Astrocyte (in vitro differentiated cells and primary cell): ENCODE results near the gene CREBL2. TPM values are rescaled to one million over a fixed set of nuclear protein-coding genes. Genes with fewer than 3 reads are reported as not detected.
"Not testable (repeated sequence)": the region's sequence is repeated elsewhere in the genome, so short reads cannot be mapped to it uniquely, and the experiment has no call there.

ENCODE experiments used
- DNase-seq: peaks from one replicate; pipeline ENCODE4 v3.0.0-alpha.2; 2010; ENCODE audit warnings: low read depth
- FAIRE-seq: peaks from 2 replicates; lab custom pipeline; 2011; peaks lifted over from hg19 to GRCh38; lab: Jason Lieb, UNC
- H2AFZ ChIP-seq: 2 replicates; pipeline ENCODE4 v1.6.0; 2012; ENCODE audit warnings: low read depth, low read length, inconsistent platforms
- H3K27ac ChIP-seq: 2 replicates; pipeline ENCODE4 v1.5.1; 2011; ENCODE audit warnings: low read depth, low read length, inconsistent platforms
- H3K27me3 ChIP-seq: 2 replicates; pipeline ENCODE4 v1.6.0; 2011; ENCODE audit warnings: low read length, inconsistent platforms; ENCODE audit not compliant: insufficient read depth
- H3K36me3 ChIP-seq: 2 replicates; pipeline ENCODE4 v1.5.1; 2011; ENCODE audit warnings: low read length, inconsistent platforms; ENCODE audit not compliant: insufficient read depth
- H3K4me1 ChIP-seq: 2 replicates; pipeline ENCODE4 v1.5.1; 2011; ENCODE audit warnings: low read length, inconsistent platforms; ENCODE audit not compliant: insufficient read depth
- H3K4me2 ChIP-seq: 2 replicates; pipeline ENCODE4 v1.6.0; 2012; ENCODE audit warnings: low read length, inconsistent platforms
- H3K4me3 ChIP-seq: 2 replicates; pipeline ENCODE4 v1.5.1; 2011; ENCODE audit warnings: low read depth, mild to moderate bottlenecking, low read length, inconsistent platforms; ENCODE audit not compliant: insufficient read depth
- H3K79me2 ChIP-seq: 2 replicates; pipeline ENCODE4 v1.6.0; 2012; ENCODE audit warnings: mild to moderate bottlenecking, low read length, inconsistent platforms; ENCODE audit not compliant: insufficient read depth
- H3K9ac ChIP-seq: 2 replicates; pipeline ENCODE4 v1.6.0; 2012; ENCODE audit warnings: mild to moderate bottlenecking, low read length, inconsistent platforms
- H3K9me3 ChIP-seq: 2 replicates; pipeline ENCODE4 v1.5.1; 2012; ENCODE audit warnings: low read depth, mild to moderate bottlenecking, low read length, inconsistent platforms; ENCODE audit not compliant: insufficient read depth
- H4K20me1 ChIP-seq: 2 replicates; pipeline ENCODE4 v1.6.0; 2012; ENCODE audit warnings: low read length, inconsistent platforms; ENCODE audit not compliant: insufficient read depth
- H3K27ac Mint-ChIP-seq: one replicate; pipeline ENCODE4 v1.8.0; 2021; ENCODE audit warnings: mild to moderate bottlenecking, mixed read lengths; ENCODE audit not compliant: unreplicated experiment
- H3K27me3 Mint-ChIP-seq: one replicate; pipeline ENCODE4 v1.8.0; 2021; ENCODE audit warnings: low read depth, mixed read lengths; ENCODE audit not compliant: unreplicated experiment
- H3K36me3 Mint-ChIP-seq: one replicate; pipeline ENCODE4 v1.8.0; 2021; ENCODE audit warnings: low read depth, mixed read lengths; ENCODE audit not compliant: unreplicated experiment
- H3K4me1 Mint-ChIP-seq: one replicate; pipeline ENCODE4 v1.8.0; 2021; ENCODE audit warnings: low read depth, mixed read lengths; ENCODE audit not compliant: unreplicated experiment
- H3K4me3 Mint-ChIP-seq: one replicate; pipeline ENCODE4 v1.8.0; 2021; ENCODE audit warnings: mild to moderate bottlenecking, moderate library complexity, mixed read lengths; ENCODE audit not compliant: unreplicated experiment
- H3K9me3 Mint-ChIP-seq: one replicate; pipeline ENCODE4 v1.8.0; 2021; ENCODE audit warnings: mild to moderate bottlenecking, mixed read lengths; ENCODE audit not compliant: unreplicated experiment
- EZH2 ChIP-seq: IDR thresholded peaks from 2 replicates; pipeline ENCODE4 v1.6.1; 2012; ENCODE audit warnings: mild to moderate bottlenecking, low read length, inconsistent platforms; ENCODE audit not compliant: insufficient read depth
- total RNA-seq: library from RNA; stranded (reverse); gene quantifications from 2 replicates; pipeline ENCODE4 v1.2.1, GENCODE V29; 2021
- TF ChIP-seq, protein P1 (sequence below): IDR thresholded peaks from 2 replicates; pipeline ENCODE4 v1.5.1; 2011; ENCODE audit warnings: low read depth, mild to moderate bottlenecking, inconsistent platforms, low read length, moderate library complexity; ENCODE audit not compliant: insufficient read depth

CREBL2 gene
- total RNA-seq, 1 donor from 2014 or later = 14.8 TPM

DNA sequence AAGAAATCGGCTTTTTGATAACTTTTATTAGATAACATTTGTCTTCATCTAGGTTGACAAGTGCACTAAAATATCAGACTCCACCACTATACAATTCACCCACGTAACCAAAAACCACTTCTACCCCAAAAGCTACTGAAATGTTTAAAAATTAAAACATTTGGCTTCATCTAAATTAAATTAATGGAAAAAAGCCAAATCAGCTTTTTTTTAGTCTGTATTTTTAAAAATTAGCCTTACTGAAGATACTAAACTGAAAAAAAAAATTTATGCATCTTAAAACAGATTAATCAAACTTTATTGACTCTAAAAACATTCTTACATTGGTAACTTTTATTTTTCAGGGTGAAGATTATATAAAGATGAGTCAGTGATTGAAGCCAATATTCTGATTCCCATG lies 30.0 kb downstream of the CREBL2 start:
- H3K4me1 Mint-ChIP-seq = no peaks in the 10 kb centered on the region
- H3K36me3 Mint-ChIP-seq = peaks cover 32% of the 10 kb centered on the region
- no peak overlapping the region for H3K4me3 Mint-ChIP-seq
- Histone ChIP-seq H2AFZ (no peak overlapping the region), H3K36me3 (peaks cover 6% of the 10 kb centered on the region), H3K4me3 (no peak overlapping the region), H3K4me1 (peaks cover 12% of the 10 kb centered on the region), H3K4me2 (no peak overlapping the region), H3K27ac (no peak overlapping the region), H4K20me1 (no peaks in the 10 kb centered on the region), H3K9me3 (peaks cover 2% of the 10 kb centered on the region), H3K9ac (no peak overlapping the region), H3K27me3 (no peaks in the 10 kb centered on the region), H3K79me2 (no peaks in the 10 kb centered on the region)
- no peak for FAIRE-seq
- no peak overlapping the region for H3K27ac Mint-ChIP-seq
- TF ChIP-seq, protein P1, sequence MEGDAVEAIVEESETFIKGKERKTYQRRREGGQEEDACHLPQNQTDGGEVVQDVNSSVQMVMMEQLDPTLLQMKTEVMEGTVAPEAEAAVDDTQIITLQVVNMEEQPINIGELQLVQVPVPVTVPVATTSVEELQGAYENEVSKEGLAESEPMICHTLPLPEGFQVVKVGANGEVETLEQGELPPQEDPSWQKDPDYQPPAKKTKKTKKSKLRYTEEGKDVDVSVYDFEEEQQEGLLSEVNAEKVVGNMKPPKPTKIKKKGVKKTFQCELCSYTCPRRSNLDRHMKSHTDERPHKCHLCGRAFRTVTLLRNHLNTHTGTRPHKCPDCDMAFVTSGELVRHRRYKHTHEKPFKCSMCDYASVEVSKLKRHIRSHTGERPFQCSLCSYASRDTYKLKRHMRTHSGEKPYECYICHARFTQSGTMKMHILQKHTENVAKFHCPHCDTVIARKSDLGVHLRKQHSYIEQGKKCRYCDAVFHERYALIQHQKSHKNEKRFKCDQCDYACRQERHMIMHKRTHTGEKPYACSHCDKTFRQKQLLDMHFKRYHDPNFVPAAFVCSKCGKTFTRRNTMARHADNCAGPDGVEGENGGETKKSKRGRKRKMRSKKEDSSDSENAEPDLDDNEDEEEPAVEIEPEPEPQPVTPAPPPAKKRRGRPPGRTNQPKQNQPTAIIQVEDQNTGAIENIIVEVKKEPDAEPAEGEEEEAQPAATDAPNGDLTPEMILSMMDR = no peak
- TF ChIP-seq EZH2 = no peak
- H3K9me3 Mint-ChIP-seq = peaks cover 8% of the 10 kb centered on the region
- H3K27me3 Mint-ChIP-seq = no peaks in the 10 kb centered on the region
- DNase-seq = no peak

DNA sequence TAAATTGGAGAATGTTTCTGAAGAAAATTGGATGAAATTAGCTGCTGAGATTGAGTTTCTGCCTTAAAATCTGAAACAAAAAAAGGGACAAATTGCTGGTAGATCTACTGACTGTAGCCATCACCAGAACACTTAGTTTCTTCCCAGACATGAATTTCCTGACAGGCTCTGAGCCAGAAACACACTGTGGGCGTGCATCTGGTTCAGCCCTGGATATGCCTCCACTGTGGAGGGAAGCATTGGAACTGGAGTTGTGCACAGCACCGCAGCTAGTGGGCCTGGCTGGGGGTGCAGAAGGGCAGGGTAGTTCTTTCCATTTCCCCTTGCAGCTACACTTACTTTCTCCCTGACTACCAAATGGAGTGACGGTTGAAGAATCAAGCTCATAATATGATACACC lies 31.2 kb downstream of the CREBL2 start:
- Histone ChIP-seq H3K9ac (no peak overlapping the region), H3K36me3 (peaks cover 3% of the 10 kb centered on the region), H3K4me2 (no peak overlapping the region), H3K27me3 (no peaks in the 10 kb centered on the region), H3K79me2 (no peaks in the 10 kb centered on the region), H3K4me3 (no peak overlapping the region), H3K4me1 (peaks cover 12% of the 10 kb centered on the region), H3K27ac (no peak overlapping the region), H4K20me1 (no peaks in the 10 kb centered on the region), H3K9me3 (peaks cover 5% of the 10 kb centered on the region), H2AFZ (no peak overlapping the region)
- Mint-ChIP-seq H3K27me3 (no peaks in the 10 kb centered on the region), H3K9me3 (peaks cover 15% of the 10 kb centered on the region), H3K27ac (no peak overlapping the region), H3K4me3 (no peak overlapping the region), H3K36me3 (peaks cover 32% of the 10 kb centered on the region), H3K4me1 (no peaks in the 10 kb centered on the region)
- DNase-seq (no peak), FAIRE-seq (no peak)
- TF ChIP-seq, protein P1 = no peak
- no peak for TF ChIP-seq EZH2

DNA sequence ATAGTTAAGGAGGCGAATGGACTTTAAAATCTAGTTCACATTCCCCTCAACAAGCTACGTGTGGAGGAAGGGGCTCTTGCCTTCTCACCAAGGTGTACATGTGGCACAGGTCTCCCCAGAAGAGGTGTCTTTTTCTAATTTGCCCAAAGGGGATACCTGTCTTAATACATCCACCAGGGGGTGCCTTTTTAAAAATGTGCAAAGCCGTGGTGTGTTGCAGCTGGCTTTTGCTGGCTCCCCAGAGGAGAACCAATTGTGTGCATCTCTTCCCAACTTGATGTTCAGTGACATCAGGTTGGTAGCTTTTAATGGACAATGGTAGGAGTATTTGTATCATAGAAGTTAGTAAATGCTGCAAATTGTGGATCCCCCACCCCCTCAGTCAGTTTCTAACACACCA lies 33.8 kb downstream of the CREBL2 start:
- peaks cover 22% of the 10 kb centered on the region for H3K36me3 Mint-ChIP-seq
- H3K4me3 ChIP-seq = no peak overlapping the region
- no peak overlapping the region for H3K4me3 Mint-ChIP-seq
- no peaks in the 10 kb centered on the region for H3K27me3 Mint-ChIP-seq
- DNase-seq (peak; percentile 14), FAIRE-seq (no peak)
- H2AFZ ChIP-seq = no peak overlapping the region
- no peaks in the 10 kb centered on the region for H3K36me3 ChIP-seq
- no peaks in the 10 kb centered on the region for H3K79me2 ChIP-seq
- H3K27ac ChIP-seq = peak overlapping the region; percentile 56
- peaks cover 24% of the 10 kb centered on the region for H3K9me3 Mint-ChIP-seq
- H3K9me3 ChIP-seq = peaks cover 17% of the 10 kb centered on the region
- no peak for TF ChIP-seq EZH2
- TF ChIP-seq, protein P1 = peak; percentile 40
- no peaks in the 10 kb centered on the region for H3K4me1 Mint-ChIP-seq
- peak overlapping the region; percentile 73 for H3K4me2 ChIP-seq
- H3K4me1 ChIP-seq = peaks cover 12% of the 10 kb centered on the region
- peak overlapping the region; percentile 21 for H3K9ac ChIP-seq
- H3K27me3 ChIP-seq = no peaks in the 10 kb centered on the region
- no peaks in the 10 kb centered on the region for H4K20me1 ChIP-seq
- H3K27ac Mint-ChIP-seq = no peak overlapping the region

DNA sequence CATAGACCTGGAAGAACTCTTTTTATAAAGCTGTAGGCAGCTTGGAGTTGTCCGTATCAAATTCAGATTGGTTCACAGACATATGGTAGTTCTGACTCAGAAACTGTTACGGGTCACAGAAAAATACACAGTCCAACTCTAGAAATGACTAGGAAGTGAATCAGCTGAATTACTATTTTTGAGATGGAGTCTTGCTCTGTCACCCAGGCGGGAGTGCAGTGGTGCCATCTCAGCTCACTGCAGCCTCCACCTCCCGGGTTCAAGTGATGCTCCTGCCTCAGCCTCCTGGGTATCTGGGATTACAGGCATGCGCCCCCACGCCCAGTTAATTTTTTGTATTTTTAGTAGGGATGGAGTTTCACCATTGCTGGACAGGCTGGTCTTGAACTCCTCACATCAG lies 34.3 kb downstream of the CREBL2 start:
- peaks cover 12% of the 10 kb centered on the region for H3K4me1 ChIP-seq
- not testable (repeated sequence) for H2AFZ ChIP-seq, H3K79me2 ChIP-seq, H3K27ac Mint-ChIP-seq, H3K27me3 Mint-ChIP-seq, H3K27me3 ChIP-seq, H3K4me3 ChIP-seq, FAIRE-seq, H3K36me3 ChIP-seq, H3K4me3 Mint-ChIP-seq, H4K20me1 ChIP-seq, H3K4me1 Mint-ChIP-seq
- Mint-ChIP-seq H3K9me3 (peaks cover 24% of the 10 kb centered on the region), H3K36me3 (peaks cover 19% of the 10 kb centered on the region)
- H3K9ac ChIP-seq = peak overlapping the region; percentile 21
- H3K9me3 ChIP-seq = peaks cover 17% of the 10 kb centered on the region
- peak overlapping the region; percentile 73 for H3K4me2 ChIP-seq
- DNase-seq = peak; percentile 76
- peak overlapping the region; percentile 56 for H3K27ac ChIP-seq
